B cell (primary cell): ENCODE results near the gene BMF. TPM values are rescaled to one million over a fixed set of nuclear protein-coding genes. Genes with fewer than 3 reads are reported as not detected.

Experiments
- ATAC-seq: fragments of 200-7000 bp; cut with Tn5 transposase; one replicate; pipeline ENCODE4 v1.10.0; 2021; ENCODE audit warnings: low read depth, mild to moderate bottlenecking, moderate number of reproducible peaks, moderate library complexity
- CTCF ChIA-PET: fragments of 350-600 bp; sonication (Branson Sonifier 250); formaldehyde crosslinking; loops from one replicate; lab custom pipeline; 2021; ENCODE audit warnings: antibody characterized with exemption, inconsistent platforms; lab: Charles Lee
- POLR2A ChIA-PET: fragments of 350-600 bp; sonication (Branson Sonifier 250); formaldehyde crosslinking; loops from one replicate; lab custom pipeline; 2021; ENCODE audit warnings: antibody characterized with exemption; lab: Charles Lee
- DNase-seq: peaks from one replicate; pipeline ENCODE4 v3.0.0; 2013
- H2AFZ ChIP-seq: 2 replicates; pipeline ENCODE4 v1.6.1; 2012; ENCODE audit warnings: mild to moderate bottlenecking, low read depth, low read length; ENCODE audit not compliant: insufficient read depth, poor library complexity, severe bottlenecking
- H3K27ac ChIP-seq, 2 donors: 1 replicate in 1 of 2; 2 replicates in 1 of 2; pipeline ENCODE4 v1.5.1; 2012 to 2013; ENCODE audit warnings: low read length in 2 of 2, mild to moderate bottlenecking in 2 of 2, moderate library complexity in 1 of 2
- H3K27me3 ChIP-seq, 4 experiments: fragments of 200-600 bp in 1 of 4; sonication (generic) in 1 of 4; replicated peaks in 1 of 4; 1 replicate in 2 of 4; 2 replicates in 2 of 4; pipeline versions ENCODE4 v1.6.1 to v1.7.0; 2013 to 2016; ENCODE audit warnings: low read length in 3 of 4, mild to moderate bottlenecking in 2 of 4, mixed read lengths in 1 of 4, moderate library complexity in 1 of 4; ENCODE audit not compliant: insufficient read depth in 4 of 4, control insufficient read depth in 3 of 4; ENCODE audit errors: control extremely low read depth in 1 of 4
- H3K36me3 ChIP-seq, 2 experiments: replicated peaks in 1 of 2; 1 replicate in 1 of 2; 2 replicates in 1 of 2; pipeline versions ENCODE4 v1.6.1 to v1.7.1; 2013; ENCODE audit warnings: low read length in 1 of 2; ENCODE audit not compliant: insufficient read depth in 2 of 2, control insufficient read depth in 1 of 2; ENCODE audit errors: control extremely low read depth in 1 of 2, extremely low read depth in 1 of 2
- H3K4me1 ChIP-seq, 2 donors: fragments of 200-600 bp in 1 of 2; sonication (generic) in 1 of 2; 1 replicate in 1 of 2; 2 replicates in 1 of 2; pipeline versions ENCODE4 v1.5.1 to v1.6.1; 2013 to 2017; ENCODE audit warnings: low read length in 2 of 2; ENCODE audit not compliant: control insufficient read depth in 2 of 2, insufficient read depth in 2 of 2
- H3K4me2 ChIP-seq: replicated peaks from 2 replicates; pipeline ENCODE3; 2012; ENCODE audit warnings: mild to moderate bottlenecking, low read depth, low read length; ENCODE audit not compliant: poor library complexity, severe bottlenecking
- H3K4me3 ChIP-seq, 5 experiments: fragments of 200-600 bp in 1 of 5; sonication (generic) in 1 of 5; 1 replicate in 3 of 5; 2 replicates in 2 of 5; pipeline versions ENCODE4 v1.5.1 to v1.7.0; 2011 to 2016; ENCODE audit warnings: low read length in 4 of 5, mild to moderate bottlenecking in 4 of 5, low read depth in 2 of 5, control low read depth in 1 of 5, moderate library complexity in 1 of 5; ENCODE audit not compliant: insufficient read depth in 1 of 5; ENCODE audit errors: control extremely low read depth in 1 of 5, extremely low read depth in 1 of 5
- H3K79me2 ChIP-seq: fragments of 200-600 bp; sonication (generic); one replicate; pipeline ENCODE4 v1.6.0; 2016; ENCODE audit warnings: low read length; ENCODE audit not compliant: control insufficient read depth, insufficient read depth
- H3K9ac ChIP-seq: fragments of 200-600 bp; sonication (generic); 2 replicates; pipeline ENCODE4 v1.6.1; 2017; ENCODE audit warnings: mild to moderate bottlenecking, low read length, moderate library complexity
- H3K9me3 ChIP-seq, 3 donors: one replicate each; pipeline versions ENCODE4 v1.6.1 to v1.7.1; 2013; ENCODE audit warnings: low read length in 2 of 3; ENCODE audit not compliant: control insufficient read depth in 2 of 3, insufficient read depth in 1 of 3; ENCODE audit errors: control extremely low read depth in 1 of 3
- H4K20me1 ChIP-seq: 2 replicates; pipeline ENCODE4 v1.6.0; 2012; ENCODE audit warnings: mild to moderate bottlenecking, low read length; ENCODE audit not compliant: insufficient read depth, control insufficient read depth, poor library complexity, severe bottlenecking
- H3K27ac Mint-ChIP-seq: one replicate; pipeline ENCODE4 v1.8.0; 2021; ENCODE audit warnings: mixed read lengths
- H3K27me3 Mint-ChIP-seq: one replicate; pipeline ENCODE4 v1.8.0; 2021; ENCODE audit warnings: mixed read lengths
- H3K4me1 Mint-ChIP-seq: one replicate; pipeline ENCODE4 v1.8.0; 2021; ENCODE audit warnings: mixed read lengths
- H3K4me3 Mint-ChIP-seq: one replicate; pipeline ENCODE4 v1.8.0; 2021; ENCODE audit warnings: mixed read lengths
- H3K9me3 Mint-ChIP-seq: one replicate; pipeline ENCODE4 v1.8.0; 2022; ENCODE audit warnings: mixed read lengths; ENCODE audit not compliant: insufficient read depth
- CTCF ChIP-seq: fragments of 200-600 bp; IDR thresholded peaks from one replicate; pipeline ENCODE4 v1.8.0; 2022; ENCODE audit warnings: antibody characterized with exemption, mild to moderate bottlenecking
- EZH2 ChIP-seq: IDR thresholded peaks from 2 replicates; pipeline ENCODE4 v1.6.1; 2012; ENCODE audit warnings: borderline replicate concordance, low read depth, mild to moderate bottlenecking, moderate library complexity, low read length; ENCODE audit not compliant: insufficient read depth, poor library complexity, severe bottlenecking
- WGBS: methylation state at CpG from one replicate; pipeline ENCODE4 v1.1.5; 2013; ENCODE audit warnings: missing lambda C conversion rate; ENCODE audit not compliant: insufficient coverage; 5-methylcytosine and 5-hydroxymethylcytosine counted together
- intact Hi-C: fragments of 100-400 bp; cut with micrococcal nuclease; formaldehyde crosslinking; loops from one replicate; pipeline ENCODE4 v1.10.0; 2022
- polyA plus RNA-seq: library from polyadenylated mRNA; depleted of rRNA; stranded (reverse); fragments of >200 nt; gene quantifications from 2 replicates; pipeline ENCODE4 v1.2.3, GENCODE V29; 2012
- total RNA-seq, 2 donors: library from RNA; stranded (reverse); fragments of 120-200 nt in 1 of 2; gene quantifications; 1 replicate in 1 of 2; 2 replicates in 1 of 2; pipeline versions ENCODE4 v1.2.3 to v1.2.4, GENCODE V29; 2013 to 2022

BMF gene
- total and polyA plus RNA-seq, 2 donors (not counting 1 experiment from before 2014, with no cell fraction given): 43.2 to 343 TPM

GRCh38 chr15:40084650-40085049, 24.0 kb downstream of the BMF start:
- intact Hi-C loops: loop anchor here (5.0 kb wide), 1 partner anchor 33 kb away; no protein-coding TSS in a partner anchor
- CTCF ChIA-PET: interaction anchor here (0.7 to 23.0 kb wide), 4 partner anchors 9 to 35 kb away, joined by 3 to 489 read pairs (median 4); partner anchors contain the start of gene BMF
- H3K9me3 ChIP-seq: no peaks in the 10 kb centered on the region
- Mint-ChIP-seq H3K9me3 (no peaks in the 10 kb centered on the region), H3K27ac (peak overlapping the region; percentile 79), H3K27me3 (no peaks in the 10 kb centered on the region), H3K4me3 (peak overlapping the region; percentile 16), H3K4me1 (peaks cover 71% of the 10 kb centered on the region)
- 89% methylated on average over 3 of the region's 9 CpGs for WGBS
- H2AFZ ChIP-seq: no peak overlapping the region
- TF ChIP-seq CTCF: no peak
- TF ChIP-seq EZH2: no peak
- H3K4me2 ChIP-seq: no peak overlapping the region
- no peaks in the 10 kb centered on the region for H3K27me3 ChIP-seq
- peaks cover 0 to 6% of the 10 kb centered on the region in 2 experiments for H3K36me3 ChIP-seq
- H3K4me3 ChIP-seq: no peak overlapping the region
- no peaks in the 10 kb centered on the region for H4K20me1 ChIP-seq
- H3K9ac ChIP-seq: no peak overlapping the region
- POLR2A ChIA-PET: interaction anchor here (1.1 to 4.1 kb wide), 2 partner anchors 10 to 13 kb away, joined by 3 to 58 read pairs; no protein-coding TSS in a partner anchor
- H3K79me2 ChIP-seq: peaks cover 26% of the 10 kb centered on the region
- H3K27ac ChIP-seq: no peak overlapping the region
- no peak for ATAC-seq
- H3K4me1 ChIP-seq: peaks cover 37 to 56% of the 10 kb centered on the region in 2 donors
- no peak for DNase-seq

- peak; percentile 89 for ATAC-seq
- peaks cover 60% of the 10 kb centered on the region for H3K4me1 Mint-ChIP-seq
- H3K4me3 ChIP-seq: peak overlapping the region in 2 of 5 experiments; percentile 5 to 66
- peak overlapping the region; percentile 96 for H3K27ac Mint-ChIP-seq
- TF ChIP-seq CTCF (no peak), EZH2 (no peak)
- no peaks in the 10 kb centered on the region for H3K9me3 ChIP-seq
- CTCF ChIA-PET: interaction anchor here (1.2 to 23.0 kb wide), 9 partner anchors 11 to 193 kb away, joined by 3 to 489 read pairs (median 11); partner anchors contain the start of gene BMF
- H3K9me3 Mint-ChIP-seq: no peaks in the 10 kb centered on the region
- peak overlapping the region; percentile 39 for H3K9ac ChIP-seq
- POLR2A ChIA-PET: interaction anchor here (0.7 to 4.1 kb wide), 10 partner anchors 11 to 37 kb away, joined by 3 to 58 read pairs (median 4); partner anchors contain the start of gene BMF
- peaks cover 6% of the 10 kb centered on the region for H3K79me2 ChIP-seq
- peak overlapping the region; percentile 76 for H3K4me2 ChIP-seq
- DNase-seq: peak; percentile 84
- peak overlapping the region; percentile 62 for H2AFZ ChIP-seq
- no peaks in the 10 kb centered on the region for H3K36me3 ChIP-seq
- peak overlapping the region; percentile 74 for H3K4me3 Mint-ChIP-seq
- WGBS: 20% methylated on average over 12 of the region's 12 CpGs
- no peaks in the 10 kb centered on the region for H4K20me1 ChIP-seq
- peaks cover 37 to 49% of the 10 kb centered on the region in 2 donors for H3K4me1 ChIP-seq
- intact Hi-C loops: loop anchor here (1.0 to 5.0 kb wide), 4 partner anchors 14 to 38 kb away; no protein-coding TSS in a partner anchor
- no peaks in the 10 kb centered on the region for H3K27me3 ChIP-seq
- H3K27ac ChIP-seq: peak overlapping the region; percentile 81 to 82
- H3K27me3 Mint-ChIP-seq: no peaks in the 10 kb centered on the region
Observed at GRCh38 chr15:40082195-40082883, 26.3 kb downstream of the BMF start.
